Liver (tissue), 9 donors: ENCODE data around the gene ATG4A. TPM values are rescaled to one million over a fixed set of nuclear protein-coding genes. Genes with fewer than 3 reads are reported as not detected.
A peak's percentile ranks its signal among the peaks of the same experiment; 100 is the strongest.

Experiments used
- DNase-seq: peaks from one replicate; pipeline ENCODE4 v3.0.0-alpha.2; 2017; ENCODE audit warnings: low spot score
- H3K27ac ChIP-seq, 2 donors: one replicate each; pipeline ENCODE4 v1.7.0; 2013; ENCODE audit warnings: inconsistent platforms in 2 of 2, low read length in 2 of 2, control low read depth in 1 of 2, low read depth in 1 of 2, mild to moderate bottlenecking in 1 of 2
- H3K27me3 ChIP-seq, 4 donors: one replicate each; pipeline versions ENCODE4 v1.6.1 to v1.7.0; 2013; ENCODE audit warnings: low read length in 3 of 4, inconsistent platforms in 1 of 4, mild to moderate bottlenecking in 1 of 4, moderate library complexity in 1 of 4; ENCODE audit not compliant: control insufficient read depth in 4 of 4, insufficient read depth in 4 of 4
- H3K36me3 ChIP-seq, 4 donors: one replicate each; pipeline versions ENCODE4 v1.6.1 to v1.7.0; 2013; ENCODE audit warnings: low read length in 3 of 4, mild to moderate bottlenecking in 3 of 4, low read depth in 1 of 4, moderate library complexity in 1 of 4; ENCODE audit not compliant: control insufficient read depth in 4 of 4, insufficient read depth in 3 of 4
- H3K4me1 ChIP-seq, 4 donors: one replicate each; pipeline versions ENCODE4 v1.6.1 to v1.7.0; 2013; ENCODE audit warnings: low read length in 3 of 4, mild to moderate bottlenecking in 3 of 4, moderate library complexity in 1 of 4; ENCODE audit not compliant: control insufficient read depth in 4 of 4, insufficient read depth in 4 of 4
- H3K4me3 ChIP-seq, 3 donors: one replicate each; pipeline versions ENCODE4 v1.6.1 to v1.7.0; 2013; ENCODE audit warnings: low read length in 3 of 3, control low read depth in 1 of 3, low read depth in 1 of 3, mild to moderate bottlenecking in 1 of 3
- H3K9ac ChIP-seq, 2 donors: one replicate each; pipeline ENCODE4 v1.7.0; 2013; ENCODE audit warnings: low read length in 2 of 2, mild to moderate bottlenecking in 2 of 2, moderate library complexity in 2 of 2, control low read depth in 1 of 2, low read depth in 1 of 2
- H3K9me3 ChIP-seq, 4 donors: one replicate each; pipeline versions ENCODE4 v1.6.1 to v1.7.0; 2013; ENCODE audit warnings: low read length in 3 of 4; ENCODE audit not compliant: control insufficient read depth in 4 of 4
- EGR1 ChIP-seq, 2 donors: IDR thresholded peaks; 2 replicates each; pipeline ENCODE4 v1.6.1; 2016 to 2018; ENCODE audit warnings: antibody characterized with exemption in 2 of 2, low read depth in 2 of 2
- FOXA1 ChIP-seq: IDR thresholded peaks from 2 replicates; pipeline ENCODE4 v1.6.1; 2016; ENCODE audit warnings: antibody characterized with exemption
- FOXA2 ChIP-seq: IDR thresholded peaks from 2 replicates; pipeline ENCODE4 v1.6.1; 2016; ENCODE audit warnings: antibody characterized with exemption
- GABPA ChIP-seq, 2 donors: IDR thresholded peaks in 1 of 2; conservative IDR thresholded peaks in 1 of 2; 2 replicates each; pipeline ENCODE4 v1.6.1; 2016; ENCODE audit warnings: antibody characterized with exemption in 2 of 2, mild to moderate bottlenecking in 1 of 2, moderate library complexity in 1 of 2
- HNF4A ChIP-seq, 2 donors: conservative IDR thresholded peaks; 2 replicates each; pipeline ENCODE4 v1.6.1; 2016; ENCODE audit warnings: antibody characterized with exemption in 2 of 2, mild to moderate bottlenecking in 2 of 2
- HNF4G ChIP-seq: IDR thresholded peaks from 2 replicates; pipeline ENCODE4 v1.6.1; 2016; ENCODE audit warnings: antibody characterized with exemption
- JUND ChIP-seq, 2 donors: IDR thresholded peaks; 2 replicates each; pipeline ENCODE4 v1.6.1; 2016; ENCODE audit warnings: antibody characterized with exemption in 2 of 2
- NR2F2 ChIP-seq: IDR thresholded peaks from 2 replicates; pipeline ENCODE4 v1.6.1; 2016; ENCODE audit warnings: antibody characterized with exemption
- RAD21 ChIP-seq, 2 donors: IDR thresholded peaks; 2 replicates each; pipeline ENCODE4 v1.6.1; 2016; ENCODE audit warnings: antibody characterized with exemption in 2 of 2, mild to moderate bottlenecking in 2 of 2
- RXRA ChIP-seq, 2 donors: IDR thresholded peaks; 2 replicates each; pipeline ENCODE4 v1.6.1; 2017 to 2018; ENCODE audit warnings: antibody characterized with exemption in 2 of 2, mild to moderate bottlenecking in 1 of 2
- SP1 ChIP-seq: IDR thresholded peaks from 2 replicates; pipeline ENCODE4 v1.6.1; 2018; ENCODE audit warnings: antibody characterized with exemption, mild to moderate bottlenecking
- TAF1 ChIP-seq: conservative IDR thresholded peaks from 2 replicates; pipeline ENCODE4 v1.6.1; 2016; ENCODE audit warnings: antibody characterized with exemption, mild to moderate bottlenecking
- YY1 ChIP-seq: IDR thresholded peaks from 2 replicates; pipeline ENCODE4 v1.6.1; 2016; ENCODE audit warnings: antibody characterized with exemption, mild to moderate bottlenecking
- WGBS: extraction: QIAGEN DNeasy Blood & Tissue Kit; methylation state at CpG from one replicate; pipeline ENCODE4 v1.1.7; 2013; 5-methylcytosine and 5-hydroxymethylcytosine counted together
- polyA plus RNA-seq, 2 donors: library from polyadenylated mRNA; stranded (reverse) in 1 of 2; unstranded in 1 of 2; fragments of 200-250 nt in 1 of 2; fragments of >200 nt in 1 of 2; fragmentation: Nextera tagmentation in 1 of 2; extraction: Ambion mirVana in 1 of 2; gene quantifications; one replicate each; pipeline versions ENCODE4 v1.2.1 to v1.2.3, GENCODE V29; 2013 to 2015
- total RNA-seq, 2 donors: library from RNA; depleted of rRNA; stranded (reverse); fragments of >200 nt; gene quantifications; one replicate each; pipeline ENCODE4 v1.2.3, GENCODE V29; 2014
- TF ChIP-seq, protein P1 (sequence below): fragments of 150-350 bp; IDR thresholded peaks from 2 replicates; pipeline ENCODE4 v1.5.1; 2017; ENCODE audit warnings: improper control_type of control experiment, low read depth, low read length; ENCODE audit not compliant: missing input control
- TF ChIP-seq, protein P2 (sequence below): IDR thresholded peaks from 2 replicates; pipeline ENCODE4 v1.6.1; 2016; ENCODE audit warnings: antibody characterized with exemption
- TF ChIP-seq, protein P3 (sequence below): IDR thresholded peaks from 2 replicates; pipeline ENCODE4 v1.6.1; 2016; ENCODE audit warnings: antibody characterized with exemption
- TF ChIP-seq, protein P4 (sequence below): IDR thresholded peaks from 2 replicates; pipeline ENCODE4 v1.6.1; 2016; ENCODE audit warnings: antibody characterized with exemption
- TF ChIP-seq, protein P5 (sequence below): IDR thresholded peaks from 2 replicates; pipeline ENCODE4 v1.6.1; 2016; ENCODE audit warnings: antibody characterized with exemption, mild to moderate bottlenecking
- donor health status: healthy.
- donor health status: healthy.
- donor health status: healthy.
- donor health status: healthy.
- donor health status: healthy.

Gene ATG4A
- total and polyA plus RNA-seq, 4 donors: 11.7 to 19.8 (median 16.6) TPM

DNA sequence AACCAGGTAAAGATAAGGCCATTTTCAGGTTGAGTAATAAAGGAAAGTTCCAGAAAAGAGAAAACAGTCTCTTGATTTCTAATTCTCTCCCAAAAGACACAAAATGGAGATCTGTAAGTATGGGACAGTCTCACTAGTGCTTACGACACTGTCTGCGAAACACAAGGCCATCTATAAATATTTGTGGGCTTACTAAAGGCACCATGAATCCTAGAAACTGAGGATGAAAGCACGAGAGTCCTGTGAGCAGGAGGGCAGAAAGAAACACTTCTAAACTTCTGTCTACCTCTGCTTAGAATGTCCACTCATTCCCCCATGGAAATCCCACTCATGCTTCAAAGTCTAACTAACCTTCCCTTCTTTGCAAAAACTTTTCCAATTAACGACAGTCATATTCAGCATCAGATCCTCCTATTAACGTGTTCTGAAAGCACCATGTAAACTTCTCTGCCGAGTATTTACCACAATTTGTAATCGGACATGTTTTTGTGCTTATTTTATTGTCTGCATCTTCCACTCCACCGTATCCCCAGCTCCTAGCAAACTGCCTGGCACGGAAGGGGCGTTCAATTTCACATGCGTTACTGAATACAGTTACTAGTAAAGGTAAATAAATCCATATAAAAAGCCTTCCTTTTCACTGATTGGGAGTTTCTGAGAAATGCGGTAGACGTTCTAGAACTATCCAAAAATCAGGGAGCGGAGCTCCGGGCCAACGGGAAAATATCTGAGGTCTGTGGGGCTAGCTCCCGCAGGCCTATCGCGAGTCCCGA lies 901 bp upstream of the ATG4A start (continued):
- TF ChIP-seq TAF1 (no peak), SP1 (no peak), NR2F2 (no peak), FOXA1 (no peak), GABPA (IDR thresholded peaks at IDR 0.05 in 1 of 2, conservative IDR thresholded peaks at IDR 0.05 in 1 of 2) (no peak), RAD21 (IDR thresholded peaks at IDR 0.05) (no peak), JUND (IDR thresholded peaks at IDR 0.05) (no peak)
- TF ChIP-seq, protein P1, sequence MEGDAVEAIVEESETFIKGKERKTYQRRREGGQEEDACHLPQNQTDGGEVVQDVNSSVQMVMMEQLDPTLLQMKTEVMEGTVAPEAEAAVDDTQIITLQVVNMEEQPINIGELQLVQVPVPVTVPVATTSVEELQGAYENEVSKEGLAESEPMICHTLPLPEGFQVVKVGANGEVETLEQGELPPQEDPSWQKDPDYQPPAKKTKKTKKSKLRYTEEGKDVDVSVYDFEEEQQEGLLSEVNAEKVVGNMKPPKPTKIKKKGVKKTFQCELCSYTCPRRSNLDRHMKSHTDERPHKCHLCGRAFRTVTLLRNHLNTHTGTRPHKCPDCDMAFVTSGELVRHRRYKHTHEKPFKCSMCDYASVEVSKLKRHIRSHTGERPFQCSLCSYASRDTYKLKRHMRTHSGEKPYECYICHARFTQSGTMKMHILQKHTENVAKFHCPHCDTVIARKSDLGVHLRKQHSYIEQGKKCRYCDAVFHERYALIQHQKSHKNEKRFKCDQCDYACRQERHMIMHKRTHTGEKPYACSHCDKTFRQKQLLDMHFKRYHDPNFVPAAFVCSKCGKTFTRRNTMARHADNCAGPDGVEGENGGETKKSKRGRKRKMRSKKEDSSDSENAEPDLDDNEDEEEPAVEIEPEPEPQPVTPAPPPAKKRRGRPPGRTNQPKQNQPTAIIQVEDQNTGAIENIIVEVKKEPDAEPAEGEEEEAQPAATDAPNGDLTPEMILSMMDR: no peak

DNA sequence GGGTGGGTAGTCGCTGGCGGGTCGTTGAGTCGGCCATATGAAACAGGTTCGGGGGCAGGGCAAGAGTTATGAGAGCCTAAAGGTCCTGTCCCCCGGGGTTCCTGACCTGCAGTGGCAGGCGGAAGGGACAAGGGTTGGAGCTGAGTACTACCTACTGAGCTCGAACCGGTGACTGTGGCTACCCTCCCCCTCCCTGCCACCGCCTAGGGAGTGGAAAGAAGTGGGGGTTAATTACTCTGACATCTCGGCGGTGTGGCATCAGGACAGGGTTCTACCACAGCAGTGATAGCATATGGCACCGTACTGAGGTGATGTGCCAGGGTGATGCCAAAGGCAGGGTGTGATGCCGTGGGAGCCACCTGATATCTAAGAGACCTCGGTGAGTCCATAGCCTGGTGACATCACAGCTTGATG lies 307 bp downstream of the ATG4A start:
- Histone ChIP-seq H3K27me3 (no peaks in the 10 kb centered on the region), H3K36me3 (peaks cover 0 to 3% (median 1%) of the 10 kb centered on the region in 4 donors), H3K27ac (peak overlapping the region; percentile 4 to 76), H3K9me3 (no peaks in the 10 kb centered on the region), H3K9ac (peak overlapping the region in 1 of 2 donors; percentile 72), H3K4me1 (peaks cover 0 to 4% (median 2%) of the 10 kb centered on the region in 4 donors), H3K4me3 (peak overlapping the region; percentile 29 to 93 (median 69))
- WGBS: 0% methylated on average over 15 of the region's 15 CpGs
- DNase-seq: no peak
- TF ChIP-seq FOXA1 (no peak), RXRA (IDR thresholded peaks at IDR 0.05) (no peak), YY1 (peak; percentile 8), GABPA (IDR thresholded peaks at IDR 0.05 in 1 of 2, conservative IDR thresholded peaks at IDR 0.05 in 1 of 2) (no peak), JUND (IDR thresholded peaks at IDR 0.05) (no peak), RAD21 (IDR thresholded peaks at IDR 0.05) (no peak), NR2F2 (no peak), FOXA2 (no peak), HNF4G (no peak), SP1 (no peak), TAF1 (peak; percentile 72), EGR1 (IDR thresholded peaks at IDR 0.05; ENCODE audit: low read depth in 2 of 2) (no peak), HNF4A (conservative IDR thresholded peaks at IDR 0.05) (no peak)
- TF ChIP-seq, protein P2, sequence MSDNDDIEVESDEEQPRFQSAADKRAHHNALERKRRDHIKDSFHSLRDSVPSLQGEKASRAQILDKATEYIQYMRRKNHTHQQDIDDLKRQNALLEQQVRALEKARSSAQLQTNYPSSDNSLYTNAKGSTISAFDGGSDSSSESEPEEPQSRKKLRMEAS: no peak
- TF ChIP-seq, protein P3, sequence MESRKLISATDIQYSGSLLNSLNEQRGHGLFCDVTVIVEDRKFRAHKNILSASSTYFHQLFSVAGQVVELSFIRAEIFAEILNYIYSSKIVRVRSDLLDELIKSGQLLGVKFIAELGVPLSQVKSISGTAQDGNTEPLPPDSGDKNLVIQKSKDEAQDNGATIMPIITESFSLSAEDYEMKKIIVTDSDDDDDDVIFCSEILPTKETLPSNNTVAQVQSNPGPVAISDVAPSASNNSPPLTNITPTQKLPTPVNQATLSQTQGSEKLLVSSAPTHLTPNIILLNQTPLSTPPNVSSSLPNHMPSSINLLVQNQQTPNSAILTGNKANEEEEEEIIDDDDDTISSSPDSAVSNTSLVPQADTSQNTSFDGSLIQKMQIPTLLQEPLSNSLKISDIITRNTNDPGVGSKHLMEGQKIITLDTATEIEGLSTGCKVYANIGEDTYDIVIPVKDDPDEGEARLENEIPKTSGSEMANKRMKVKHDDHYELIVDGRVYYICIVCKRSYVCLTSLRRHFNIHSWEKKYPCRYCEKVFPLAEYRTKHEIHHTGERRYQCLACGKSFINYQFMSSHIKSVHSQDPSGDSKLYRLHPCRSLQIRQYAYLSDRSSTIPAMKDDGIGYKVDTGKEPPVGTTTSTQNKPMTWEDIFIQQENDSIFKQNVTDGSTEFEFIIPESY: no peak
- TF ChIP-seq, protein P4, sequence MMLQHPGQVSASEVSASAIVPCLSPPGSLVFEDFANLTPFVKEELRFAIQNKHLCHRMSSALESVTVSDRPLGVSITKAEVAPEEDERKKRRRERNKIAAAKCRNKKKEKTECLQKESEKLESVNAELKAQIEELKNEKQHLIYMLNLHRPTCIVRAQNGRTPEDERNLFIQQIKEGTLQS: no peak
- TF ChIP-seq, protein P5, sequence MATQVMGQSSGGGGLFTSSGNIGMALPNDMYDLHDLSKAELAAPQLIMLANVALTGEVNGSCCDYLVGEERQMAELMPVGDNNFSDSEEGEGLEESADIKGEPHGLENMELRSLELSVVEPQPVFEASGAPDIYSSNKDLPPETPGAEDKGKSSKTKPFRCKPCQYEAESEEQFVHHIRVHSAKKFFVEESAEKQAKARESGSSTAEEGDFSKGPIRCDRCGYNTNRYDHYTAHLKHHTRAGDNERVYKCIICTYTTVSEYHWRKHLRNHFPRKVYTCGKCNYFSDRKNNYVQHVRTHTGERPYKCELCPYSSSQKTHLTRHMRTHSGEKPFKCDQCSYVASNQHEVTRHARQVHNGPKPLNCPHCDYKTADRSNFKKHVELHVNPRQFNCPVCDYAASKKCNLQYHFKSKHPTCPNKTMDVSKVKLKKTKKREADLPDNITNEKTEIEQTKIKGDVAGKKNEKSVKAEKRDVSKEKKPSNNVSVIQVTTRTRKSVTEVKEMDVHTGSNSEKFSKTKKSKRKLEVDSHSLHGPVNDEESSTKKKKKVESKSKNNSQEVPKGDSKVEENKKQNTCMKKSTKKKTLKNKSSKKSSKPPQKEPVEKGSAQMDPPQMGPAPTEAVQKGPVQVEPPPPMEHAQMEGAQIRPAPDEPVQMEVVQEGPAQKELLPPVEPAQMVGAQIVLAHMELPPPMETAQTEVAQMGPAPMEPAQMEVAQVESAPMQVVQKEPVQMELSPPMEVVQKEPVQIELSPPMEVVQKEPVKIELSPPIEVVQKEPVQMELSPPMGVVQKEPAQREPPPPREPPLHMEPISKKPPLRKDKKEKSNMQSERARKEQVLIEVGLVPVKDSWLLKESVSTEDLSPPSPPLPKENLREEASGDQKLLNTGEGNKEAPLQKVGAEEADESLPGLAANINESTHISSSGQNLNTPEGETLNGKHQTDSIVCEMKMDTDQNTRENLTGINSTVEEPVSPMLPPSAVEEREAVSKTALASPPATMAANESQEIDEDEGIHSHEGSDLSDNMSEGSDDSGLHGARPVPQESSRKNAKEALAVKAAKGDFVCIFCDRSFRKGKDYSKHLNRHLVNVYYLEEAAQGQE: no peak
- TF ChIP-seq, protein P1: no peak
